ENCODE measurements around the gene LRP1. TPM values are rescaled to one million over a fixed set of nuclear protein-coding genes. Genes with fewer than 3 reads are reported as not detected.

LRP1 gene
- total RNA-seq, 1 donor from 2014 or later, result 253 TPM

DNA sequence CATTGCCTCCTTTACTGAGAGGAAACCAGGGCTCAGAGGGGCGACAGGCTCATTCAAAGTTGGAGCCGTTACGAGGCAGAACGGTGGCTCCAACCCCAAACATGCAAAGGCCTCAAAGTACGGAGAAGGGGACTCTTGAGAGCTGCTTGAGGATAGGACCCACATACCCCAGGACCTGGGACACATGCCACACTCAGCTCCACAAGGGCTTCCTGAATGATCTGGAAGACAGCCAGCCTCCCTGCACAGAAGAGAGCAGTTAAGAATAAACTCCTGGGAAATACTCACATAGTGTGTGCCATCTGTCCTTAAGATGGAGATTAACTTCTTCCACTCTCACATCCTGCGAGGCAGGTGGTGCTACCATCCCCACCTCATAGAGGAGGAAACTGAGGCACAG is 61.8 kb downstream of the LRP1 start:
- no peaks in the 10 kb centered on the region for H3K27me3 Mint-ChIP-seq (ENCODE audit: low read depth)
- DNase-seq (ENCODE audit: low spot score in 2 of 2, unreplicated experiment in 2 of 2), result no peak
- H3K4me1 Mint-ChIP-seq, result no peaks in the 10 kb centered on the region
- TF ChIP-seq, protein P1, sequence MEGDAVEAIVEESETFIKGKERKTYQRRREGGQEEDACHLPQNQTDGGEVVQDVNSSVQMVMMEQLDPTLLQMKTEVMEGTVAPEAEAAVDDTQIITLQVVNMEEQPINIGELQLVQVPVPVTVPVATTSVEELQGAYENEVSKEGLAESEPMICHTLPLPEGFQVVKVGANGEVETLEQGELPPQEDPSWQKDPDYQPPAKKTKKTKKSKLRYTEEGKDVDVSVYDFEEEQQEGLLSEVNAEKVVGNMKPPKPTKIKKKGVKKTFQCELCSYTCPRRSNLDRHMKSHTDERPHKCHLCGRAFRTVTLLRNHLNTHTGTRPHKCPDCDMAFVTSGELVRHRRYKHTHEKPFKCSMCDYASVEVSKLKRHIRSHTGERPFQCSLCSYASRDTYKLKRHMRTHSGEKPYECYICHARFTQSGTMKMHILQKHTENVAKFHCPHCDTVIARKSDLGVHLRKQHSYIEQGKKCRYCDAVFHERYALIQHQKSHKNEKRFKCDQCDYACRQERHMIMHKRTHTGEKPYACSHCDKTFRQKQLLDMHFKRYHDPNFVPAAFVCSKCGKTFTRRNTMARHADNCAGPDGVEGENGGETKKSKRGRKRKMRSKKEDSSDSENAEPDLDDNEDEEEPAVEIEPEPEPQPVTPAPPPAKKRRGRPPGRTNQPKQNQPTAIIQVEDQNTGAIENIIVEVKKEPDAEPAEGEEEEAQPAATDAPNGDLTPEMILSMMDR (IDR thresholded peaks at IDR 0.05; ENCODE audit: unreplicated experiment), result no peak
- H3K9me3 Mint-ChIP-seq, result no peaks in the 10 kb centered on the region
- peaks cover 40% of the 10 kb centered on the region for H3K36me3 Mint-ChIP-seq
- H3K4me3 Mint-ChIP-seq, result no peak overlapping the region
- H3K27ac Mint-ChIP-seq, result no peak overlapping the region

DNA sequence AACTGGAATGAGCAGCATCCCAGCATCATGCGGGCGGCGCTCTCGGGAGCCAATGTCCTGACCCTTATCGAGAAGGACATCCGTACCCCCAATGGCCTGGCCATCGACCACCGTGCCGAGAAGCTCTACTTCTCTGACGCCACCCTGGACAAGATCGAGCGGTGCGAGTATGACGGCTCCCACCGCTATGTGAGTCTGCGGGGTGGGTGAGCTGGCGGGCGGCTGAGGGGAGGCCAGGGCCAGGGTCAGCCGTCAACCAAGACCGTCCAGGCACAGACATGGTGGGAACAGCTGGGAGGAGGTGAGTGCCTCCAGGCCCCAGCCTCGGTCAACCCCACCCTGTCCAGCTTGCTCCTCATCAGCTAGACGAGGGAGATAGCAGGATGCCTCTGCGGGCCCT is 62.5 kb downstream of the LRP1 start:
- Mint-ChIP-seq H3K4me3 (no peak overlapping the region), H3K9me3 (no peaks in the 10 kb centered on the region), H3K4me1 (no peaks in the 10 kb centered on the region), H3K36me3 (peaks cover 45% of the 10 kb centered on the region), H3K27me3 (ENCODE audit: low read depth) (no peaks in the 10 kb centered on the region), H3K27ac (no peak overlapping the region)
- no peak for DNase-seq (ENCODE audit: low spot score in 2 of 2, unreplicated experiment in 2 of 2)
- TF ChIP-seq, protein P1 (IDR thresholded peaks at IDR 0.05; ENCODE audit: unreplicated experiment), result no peak

DNA sequence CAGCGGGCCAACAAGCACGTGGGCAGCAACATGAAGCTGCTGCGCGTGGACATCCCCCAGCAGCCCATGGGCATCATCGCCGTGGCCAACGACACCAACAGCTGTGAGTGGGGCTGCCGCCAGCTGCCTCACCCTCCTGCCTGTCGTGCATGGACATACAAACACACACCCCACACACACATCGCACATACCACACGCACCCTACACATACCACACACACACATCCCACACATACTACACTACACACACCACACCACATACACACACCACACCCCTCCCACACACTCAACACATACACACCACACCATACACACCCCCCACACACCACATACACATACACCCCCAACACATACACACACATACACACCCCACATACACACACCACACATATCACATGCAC is 63.1 kb downstream of the LRP1 start:
- Mint-ChIP-seq H3K36me3 (peaks cover 47% of the 10 kb centered on the region), H3K9me3 (no peaks in the 10 kb centered on the region), H3K27ac (no peak overlapping the region), H3K4me1 (no peaks in the 10 kb centered on the region), H3K4me3 (no peak overlapping the region), H3K27me3 (ENCODE audit: low read depth) (no peaks in the 10 kb centered on the region)
- TF ChIP-seq, protein P1 (IDR thresholded peaks at IDR 0.05; ENCODE audit: unreplicated experiment), result no peak
- no peak for DNase-seq (ENCODE audit: low spot score in 2 of 2, unreplicated experiment in 2 of 2)

DNA sequence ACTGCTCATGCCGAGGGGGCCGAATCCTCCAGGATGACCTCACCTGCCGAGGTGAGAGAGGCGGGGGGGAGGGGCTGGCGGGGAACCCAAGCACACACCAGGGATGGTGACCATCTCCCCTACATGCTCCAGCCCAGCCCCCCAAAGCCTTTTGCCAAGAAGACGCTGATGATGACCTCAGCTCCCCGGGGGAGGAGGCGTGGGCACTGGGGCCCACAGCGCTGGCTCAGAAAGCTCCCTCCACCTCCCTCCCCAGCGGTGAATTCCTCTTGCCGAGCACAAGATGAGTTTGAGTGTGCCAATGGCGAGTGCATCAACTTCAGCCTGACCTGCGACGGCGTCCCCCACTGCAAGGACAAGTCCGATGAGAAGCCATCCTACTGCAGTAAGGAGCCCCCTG is 64.6 kb downstream of the LRP1 start:
- DNase-seq (ENCODE audit: low spot score in 2 of 2, unreplicated experiment in 2 of 2), result no peak
- Mint-ChIP-seq H3K9me3 (no peaks in the 10 kb centered on the region), H3K4me1 (no peaks in the 10 kb centered on the region), H3K27ac (no peak overlapping the region), H3K27me3 (ENCODE audit: low read depth) (no peaks in the 10 kb centered on the region), H3K36me3 (peaks cover 46% of the 10 kb centered on the region), H3K4me3 (no peak overlapping the region)
- TF ChIP-seq, protein P1 (IDR thresholded peaks at IDR 0.05; ENCODE audit: unreplicated experiment), result no peak

DNA sequence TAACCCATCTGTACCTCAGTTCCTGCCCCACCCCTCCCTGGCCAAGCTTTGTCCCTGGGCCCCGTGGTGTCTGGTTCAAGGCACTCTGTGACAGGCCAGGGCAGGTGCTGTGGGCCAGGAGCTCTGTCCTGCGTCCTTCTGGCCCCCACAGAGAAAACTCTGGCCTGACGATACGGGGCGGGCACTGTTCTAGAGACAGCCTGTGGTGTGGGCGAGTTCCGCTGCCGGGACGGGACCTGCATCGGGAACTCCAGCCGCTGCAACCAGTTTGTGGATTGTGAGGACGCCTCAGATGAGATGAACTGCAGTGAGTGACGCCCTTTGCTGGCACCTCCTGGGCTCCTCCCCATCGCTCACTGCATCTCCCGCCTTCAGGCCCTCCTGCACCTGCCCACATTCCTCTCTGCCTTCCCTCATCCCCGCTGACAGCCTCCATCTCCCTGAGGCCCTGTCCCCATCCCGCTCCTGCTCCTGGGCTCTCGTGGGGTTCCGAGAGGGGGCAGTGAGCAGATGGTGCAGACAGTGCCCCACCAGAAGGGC is 65.5 kb downstream of the LRP1 start:
- Mint-ChIP-seq H3K27me3 (ENCODE audit: low read depth) (no peaks in the 10 kb centered on the region), H3K9me3 (no peaks in the 10 kb centered on the region), H3K27ac (no peak overlapping the region), H3K4me1 (no peaks in the 10 kb centered on the region), H3K36me3 (peaks cover 47% of the 10 kb centered on the region), H3K4me3 (no peak overlapping the region)
- TF ChIP-seq, protein P1 (IDR thresholded peaks at IDR 0.05; ENCODE audit: unreplicated experiment), result no peak
- DNase-seq (ENCODE audit: low spot score in 2 of 2, unreplicated experiment in 2 of 2), result no peak

DNA sequence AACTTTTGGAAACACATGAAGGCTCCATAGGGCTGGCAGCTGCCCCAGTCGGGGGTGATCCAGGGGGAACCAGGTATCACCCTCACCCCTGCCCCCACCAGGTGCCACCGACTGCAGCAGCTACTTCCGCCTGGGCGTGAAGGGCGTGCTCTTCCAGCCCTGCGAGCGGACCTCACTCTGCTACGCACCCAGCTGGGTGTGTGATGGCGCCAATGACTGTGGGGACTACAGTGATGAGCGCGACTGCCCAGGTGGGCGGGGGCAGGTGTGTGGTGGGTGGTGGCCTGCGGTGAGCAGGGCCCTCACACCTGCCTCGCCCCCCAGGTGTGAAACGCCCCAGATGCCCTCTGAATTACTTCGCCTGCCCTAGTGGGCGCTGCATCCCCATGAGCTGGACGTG is 66.0 kb downstream of the LRP1 start:
- H3K9me3 Mint-ChIP-seq, result no peaks in the 10 kb centered on the region
- TF ChIP-seq, protein P1 (IDR thresholded peaks at IDR 0.05; ENCODE audit: unreplicated experiment), result no peak
- DNase-seq (ENCODE audit: low spot score in 2 of 2, unreplicated experiment in 2 of 2), result no peak
- H3K27me3 Mint-ChIP-seq (ENCODE audit: low read depth), result no peaks in the 10 kb centered on the region
- no peaks in the 10 kb centered on the region for H3K4me1 Mint-ChIP-seq
- peaks cover 45% of the 10 kb centered on the region for H3K36me3 Mint-ChIP-seq
- no peak overlapping the region for H3K27ac Mint-ChIP-seq
- H3K4me3 Mint-ChIP-seq, result no peak overlapping the region
